ENCODE results near the gene FKBP9.
"Not testable (repeated sequence)": the region's sequence is repeated elsewhere in the genome, so short reads cannot be mapped to it uniquely, and the experiment has no call there.

The FKBP9 gene

DNA sequence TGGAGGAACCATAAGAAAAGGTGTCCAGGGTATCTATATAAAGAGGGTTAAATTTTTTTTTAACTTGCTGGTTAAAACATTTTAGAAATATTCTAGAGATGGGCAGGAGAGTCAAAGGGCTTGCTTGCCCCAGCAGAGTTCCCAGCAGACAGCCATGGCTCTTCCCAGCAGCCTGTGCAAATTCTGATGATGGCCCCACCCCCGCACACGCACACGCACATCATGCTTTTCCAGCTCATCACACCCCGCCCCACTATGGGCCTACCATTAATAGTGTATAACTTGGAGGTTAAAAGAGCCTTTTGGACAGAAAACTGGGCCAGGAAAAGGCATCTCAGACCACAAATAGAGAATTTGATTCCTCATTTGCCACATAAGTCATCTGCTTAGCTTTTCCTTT, 48.5 kb downstream of the FKBP9 start:
- not testable (repeated sequence) for DNase-seq

DNA sequence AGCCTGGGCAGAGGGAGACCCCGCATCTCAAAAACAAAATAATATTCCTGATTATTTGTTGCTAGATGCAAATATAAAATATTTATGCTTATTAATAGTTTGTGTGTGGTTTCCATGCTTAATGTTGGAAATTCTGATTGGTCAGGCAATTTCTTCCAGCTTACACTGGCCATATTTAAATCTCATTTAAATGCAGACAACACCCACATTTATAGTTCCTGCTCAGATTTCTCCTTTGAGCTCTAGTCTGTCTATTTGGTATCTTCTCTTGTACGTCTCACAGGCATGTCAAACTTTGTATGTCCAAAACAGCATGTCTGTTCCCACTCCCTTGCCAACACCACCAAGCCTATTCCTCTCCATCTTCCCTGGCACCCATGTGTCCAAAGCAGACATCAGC, 52.5 kb downstream of the FKBP9 start:
- DNase-seq: no peak

DNA sequence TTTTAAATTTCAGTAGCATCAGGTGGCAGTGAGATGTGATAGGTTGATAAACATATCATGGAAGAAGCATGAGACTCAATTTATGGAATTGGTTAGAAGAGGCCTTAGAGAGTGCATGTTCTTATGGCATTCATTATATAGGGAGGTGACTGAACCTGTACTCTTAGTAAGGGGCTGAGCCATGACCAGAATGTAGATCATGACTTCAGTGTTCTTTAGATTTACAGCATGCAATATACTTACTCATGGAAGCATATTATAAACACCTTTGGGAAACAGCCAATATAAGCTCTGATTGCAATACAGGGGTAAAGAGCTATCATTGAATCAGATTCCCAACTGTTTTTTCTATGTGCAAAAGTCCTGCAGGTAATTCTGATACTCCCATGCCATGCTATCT, 55.1 kb downstream of the FKBP9 start:
- no peak for DNase-seq

DNA sequence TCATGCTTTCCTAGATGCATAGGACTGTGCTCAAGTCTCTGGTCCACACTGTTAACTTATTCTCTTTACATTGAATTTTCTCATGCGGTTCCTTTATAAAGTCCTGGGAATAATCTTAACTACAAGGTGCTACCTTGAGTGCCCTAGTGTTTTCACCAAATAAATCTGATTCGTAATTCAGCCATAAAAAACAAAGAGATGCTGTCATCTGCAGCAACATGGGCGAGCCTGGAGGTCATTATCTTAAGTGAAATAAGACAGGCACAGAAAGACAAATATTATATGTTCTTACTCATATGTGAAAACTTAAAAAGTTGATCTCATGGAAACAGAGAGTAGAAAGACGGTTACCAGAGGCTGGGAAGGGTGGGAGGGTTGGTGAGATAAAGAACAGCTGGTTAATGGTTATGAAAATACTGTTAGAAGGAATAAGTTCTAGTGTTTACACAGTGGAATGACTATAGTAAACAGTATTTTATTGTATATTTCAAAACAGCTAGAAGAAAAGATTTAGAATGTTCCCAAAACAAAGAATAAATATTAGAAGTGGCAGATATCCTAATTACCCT, 67.0 kb downstream of the FKBP9 start:
- no peak for DNase-seq

DNA sequence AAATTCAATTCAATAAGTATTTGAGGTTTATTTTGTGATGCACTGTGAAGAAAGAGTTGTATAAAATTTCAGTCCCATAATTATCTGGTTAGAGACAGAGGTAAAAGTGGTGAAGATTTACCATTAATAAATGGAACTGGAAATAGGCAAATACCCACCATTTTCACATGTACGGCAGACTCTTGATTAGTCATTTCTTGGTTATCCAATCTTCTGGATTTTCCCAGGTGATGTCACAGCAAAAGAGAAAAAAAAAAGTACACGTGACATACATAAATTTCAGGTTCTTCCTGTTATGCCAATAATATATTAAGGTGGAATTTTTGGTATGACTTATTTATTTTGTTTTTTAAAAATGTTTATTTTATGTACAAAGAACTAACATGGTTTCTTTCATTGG, 78.5 kb downstream of the FKBP9 start:
- DNase-seq: no peak

DNA sequence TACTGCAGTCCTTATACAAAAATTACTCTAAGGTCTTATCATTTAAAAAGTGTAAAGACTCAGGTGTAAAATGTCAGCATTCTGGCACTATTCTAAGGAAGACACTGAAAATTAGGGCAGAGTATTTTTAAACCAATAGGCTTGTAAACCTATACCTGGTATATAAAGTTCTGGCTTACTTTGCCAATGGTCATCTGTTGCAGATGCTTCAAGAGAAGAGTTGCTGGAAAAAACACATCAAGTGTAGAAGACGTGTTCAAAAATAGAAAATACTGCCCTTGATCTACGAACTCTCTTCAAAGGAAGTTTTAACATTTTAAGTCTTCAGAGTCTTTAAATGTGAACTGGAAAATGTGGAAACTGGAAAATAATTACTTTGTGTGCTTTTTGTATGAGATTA, 81.4 kb downstream of the FKBP9 start:
- DNase-seq: no peak

DNA sequence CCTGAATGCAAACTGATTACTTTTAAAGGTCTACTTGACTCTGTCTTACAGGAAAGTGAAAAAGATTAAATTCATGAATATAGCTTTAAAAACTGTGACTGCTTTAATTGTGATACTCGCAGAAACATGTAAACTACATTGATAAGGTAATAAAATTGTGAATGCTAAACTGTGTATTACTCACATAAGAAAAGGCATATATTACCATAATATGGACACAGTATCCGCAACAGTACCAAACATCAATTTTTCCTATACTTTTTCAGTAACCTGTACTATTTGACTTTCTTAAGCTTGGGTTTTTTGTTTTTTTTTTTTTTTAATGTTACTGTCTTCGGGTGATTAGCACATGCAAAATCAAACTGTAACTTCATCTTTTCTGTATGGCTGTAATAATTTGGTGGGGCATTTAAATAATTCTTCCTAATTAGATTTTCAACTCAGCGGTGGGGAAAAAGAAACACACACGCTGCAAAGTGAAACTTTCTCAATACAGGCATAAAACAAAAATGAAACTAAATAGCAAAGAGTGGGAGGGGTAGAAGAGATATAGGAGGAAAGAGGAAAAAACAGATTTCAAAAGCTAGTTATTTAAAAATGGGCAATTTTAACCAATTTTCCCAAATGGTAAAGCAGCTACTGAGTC, 82.1 kb downstream of the FKBP9 start:
- DNase-seq: no peak

DNA sequence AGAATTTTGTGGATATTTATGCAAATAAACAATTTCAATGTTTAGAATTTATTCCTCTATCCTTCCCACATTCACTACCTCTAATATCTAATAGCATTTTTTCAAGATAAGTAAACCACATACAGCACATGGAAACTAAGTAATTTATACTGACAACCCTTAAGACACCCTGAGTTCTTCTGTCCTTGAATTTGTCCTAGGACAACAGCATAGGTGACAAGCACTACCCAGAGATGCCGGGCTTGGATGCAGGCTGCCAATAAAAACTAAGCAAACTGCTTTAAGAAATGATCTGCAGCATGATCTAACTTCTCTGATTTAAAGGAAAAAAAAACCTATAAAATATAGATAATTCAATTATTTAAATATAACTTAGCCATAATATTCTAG, 82.7 kb downstream of the FKBP9 start:
- no peak for DNase-seq

DNA sequence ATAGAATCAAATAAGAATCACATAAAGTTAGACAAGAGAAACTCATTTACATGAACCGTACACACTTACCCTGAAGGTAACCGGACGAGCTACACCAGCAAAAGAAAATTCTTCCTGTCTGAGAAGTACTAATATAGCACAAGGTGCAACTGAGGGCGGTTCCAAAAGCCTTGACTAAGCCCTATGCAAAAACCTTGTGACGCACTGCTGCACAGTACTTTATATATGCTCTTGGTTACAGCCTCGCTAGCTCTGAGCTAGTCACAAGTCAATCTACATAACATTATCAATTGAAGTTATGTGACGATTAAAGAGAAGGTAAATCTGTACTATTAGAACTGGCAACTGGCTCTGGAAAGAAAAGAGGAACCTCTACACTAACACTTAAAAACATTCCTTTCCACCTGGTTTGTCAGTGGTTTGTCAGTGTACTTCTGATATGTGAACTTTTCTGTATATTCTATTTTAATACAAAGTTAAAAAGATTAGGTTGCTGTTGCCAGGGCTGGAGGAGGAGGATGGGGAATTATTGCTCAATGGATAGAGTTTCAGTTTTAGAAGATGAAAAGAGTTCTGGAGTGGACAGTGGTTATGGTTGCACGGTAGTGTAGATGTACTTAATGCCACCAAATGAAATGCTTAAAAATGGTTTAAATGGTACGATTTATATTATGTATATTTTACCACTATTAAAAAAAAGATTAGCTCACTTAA, 83.7 kb downstream of the FKBP9 start:
- DNase-seq: no peak

DNA sequence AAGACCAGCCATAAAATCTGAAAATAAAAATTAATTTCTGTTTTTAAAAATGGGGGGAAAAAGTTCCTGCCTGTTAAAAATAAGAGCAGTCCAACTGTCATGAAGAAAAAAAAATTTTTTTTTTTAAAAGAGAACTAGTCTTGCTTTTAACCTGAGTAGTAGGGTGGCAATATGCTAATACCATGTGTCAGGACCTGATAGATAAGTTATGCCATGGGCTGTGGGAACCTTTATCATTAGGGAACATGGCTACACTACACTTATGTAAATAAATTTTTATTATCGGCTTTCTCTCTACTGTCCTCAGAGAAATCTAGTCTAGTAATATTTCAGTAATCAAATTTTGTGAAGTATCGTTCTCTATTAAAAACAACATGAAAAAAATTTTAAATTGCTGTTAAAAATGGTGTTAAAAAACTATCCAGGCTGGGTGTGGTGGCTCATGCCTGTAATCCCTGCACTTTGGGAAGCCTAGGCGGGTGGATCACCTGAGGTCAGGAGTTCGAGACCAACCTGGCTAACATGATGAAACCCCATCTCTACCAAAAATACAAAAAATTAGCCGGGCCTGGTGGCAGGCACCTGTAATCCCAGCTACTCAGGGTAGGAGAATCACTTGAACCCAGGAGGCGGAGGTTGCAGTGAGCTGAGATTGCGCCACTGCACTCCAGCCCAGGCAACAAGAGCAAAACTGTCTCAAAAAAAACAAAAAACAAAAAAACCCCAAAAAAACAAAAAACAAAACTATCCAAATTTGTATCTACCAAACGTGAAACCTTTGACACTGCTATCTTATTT, 84.6 kb downstream of the FKBP9 start:
- no peak for DNase-seq

DNA sequence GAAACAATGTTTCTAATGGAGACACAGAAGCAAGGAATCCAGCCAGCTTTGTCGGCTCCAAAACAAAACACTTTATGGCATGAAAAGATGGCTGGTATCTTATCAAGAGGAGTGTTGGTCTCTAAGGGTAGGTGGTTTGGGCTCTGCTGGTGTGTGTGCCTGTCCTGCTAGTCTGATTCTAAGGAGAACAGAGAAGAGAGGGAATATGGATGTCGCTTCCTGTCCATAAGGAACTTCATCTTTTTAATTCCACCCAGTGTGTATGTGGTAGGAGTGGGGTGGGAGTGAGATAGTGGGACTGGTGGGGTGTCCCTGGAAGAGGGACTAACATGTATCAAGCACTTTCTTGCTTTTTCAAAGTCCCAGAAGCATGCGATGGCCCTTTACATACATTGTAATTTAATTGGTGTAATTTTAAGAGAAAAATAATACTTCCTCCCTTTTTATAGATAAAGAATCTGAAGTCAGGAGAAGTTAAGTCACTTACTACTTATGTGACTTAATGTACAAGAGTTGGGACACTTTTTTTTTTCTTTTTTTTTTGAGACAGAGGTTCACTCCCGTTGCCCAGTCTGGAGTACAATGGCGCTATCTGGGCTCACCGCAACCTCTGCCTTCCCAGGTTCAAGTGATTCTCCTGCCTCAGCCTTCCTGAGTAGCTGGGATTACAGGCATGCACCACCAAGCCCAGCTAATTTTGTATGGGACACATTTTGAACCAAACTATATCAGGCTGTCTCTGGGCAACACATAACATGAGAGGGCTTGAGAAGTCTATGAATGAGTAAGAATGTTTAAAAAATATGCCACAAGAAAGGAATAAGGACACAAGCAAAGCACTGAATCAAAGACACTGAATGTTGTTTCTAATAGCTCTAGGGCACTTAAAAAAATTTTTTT, 86.5 kb downstream of the FKBP9 start:
- DNase-seq: no peak

DNA sequence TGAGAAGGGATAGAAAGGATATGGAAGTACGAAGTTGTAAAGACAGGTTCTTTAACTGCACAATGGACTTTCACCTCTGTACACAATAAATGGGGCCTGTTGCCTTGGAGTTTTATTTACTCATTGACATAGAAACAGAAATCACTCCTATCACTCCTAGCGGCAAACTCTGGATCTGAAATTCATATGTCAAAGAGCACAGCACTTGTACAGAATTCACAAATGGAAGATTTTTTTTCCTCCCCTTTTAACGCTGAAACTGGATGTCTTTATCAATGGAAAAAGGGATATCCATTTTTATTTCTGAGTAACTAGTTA, 87.1 kb downstream of the FKBP9 start:
- DNase-seq: no peak

DNA sequence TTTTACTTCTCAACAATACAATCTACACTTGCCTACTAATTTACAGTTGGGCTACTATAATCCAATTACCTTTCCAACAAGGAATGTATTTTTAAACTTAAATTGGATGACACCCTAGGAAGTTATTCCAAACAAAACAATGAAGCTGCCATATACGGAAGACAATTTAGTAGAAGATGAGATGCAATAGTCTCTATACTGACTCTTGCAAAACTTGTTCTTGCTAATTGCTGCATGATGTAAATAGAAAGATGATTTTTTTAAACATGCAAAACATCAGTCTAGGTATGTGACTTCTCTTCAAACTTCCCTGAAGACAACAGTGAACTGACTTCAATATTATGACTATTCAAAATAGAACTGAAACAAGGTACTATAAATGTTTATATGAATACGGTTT, 87.7 kb downstream of the FKBP9 start:
- no peak for DNase-seq

DNA sequence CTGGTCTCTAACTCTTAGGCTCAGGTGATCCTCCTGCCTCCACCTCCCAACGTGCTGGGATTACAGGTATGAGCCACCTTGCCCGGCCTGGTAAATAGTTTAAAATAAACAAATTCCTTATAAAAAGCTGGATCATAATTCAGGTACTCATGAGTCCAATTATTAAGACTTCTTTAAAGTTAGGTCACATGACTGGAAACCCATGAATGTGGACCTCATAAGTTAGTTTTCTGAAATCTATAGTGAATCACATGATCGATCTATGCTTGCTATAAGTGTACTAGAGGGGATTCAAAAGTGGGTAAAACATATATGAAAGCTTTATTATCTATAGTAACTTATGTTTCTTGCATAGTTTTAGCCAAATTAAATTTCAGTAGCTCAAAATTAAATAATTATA, 91.0 kb downstream of the FKBP9 start:
- DNase-seq: no peak

DNA sequence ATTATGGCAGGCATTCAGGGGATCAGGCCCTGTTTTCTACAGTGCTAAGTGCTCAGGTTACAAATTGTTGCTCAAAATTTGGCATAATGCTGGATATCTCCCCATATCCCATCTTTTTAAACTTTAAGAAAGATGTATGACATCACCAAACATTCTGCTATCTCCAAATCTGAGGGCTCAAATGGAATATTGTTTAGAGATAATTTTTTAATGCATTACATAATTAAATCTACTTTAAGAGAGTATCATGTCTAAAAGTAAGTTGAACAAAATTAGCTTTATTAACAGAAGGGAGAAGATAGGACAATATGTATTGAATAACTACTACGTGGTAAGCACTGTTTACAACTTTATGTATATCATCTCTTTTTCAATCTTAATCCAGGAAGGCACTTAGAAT, 91.5 kb downstream of the FKBP9 start:
- no peak for DNase-seq

DNA sequence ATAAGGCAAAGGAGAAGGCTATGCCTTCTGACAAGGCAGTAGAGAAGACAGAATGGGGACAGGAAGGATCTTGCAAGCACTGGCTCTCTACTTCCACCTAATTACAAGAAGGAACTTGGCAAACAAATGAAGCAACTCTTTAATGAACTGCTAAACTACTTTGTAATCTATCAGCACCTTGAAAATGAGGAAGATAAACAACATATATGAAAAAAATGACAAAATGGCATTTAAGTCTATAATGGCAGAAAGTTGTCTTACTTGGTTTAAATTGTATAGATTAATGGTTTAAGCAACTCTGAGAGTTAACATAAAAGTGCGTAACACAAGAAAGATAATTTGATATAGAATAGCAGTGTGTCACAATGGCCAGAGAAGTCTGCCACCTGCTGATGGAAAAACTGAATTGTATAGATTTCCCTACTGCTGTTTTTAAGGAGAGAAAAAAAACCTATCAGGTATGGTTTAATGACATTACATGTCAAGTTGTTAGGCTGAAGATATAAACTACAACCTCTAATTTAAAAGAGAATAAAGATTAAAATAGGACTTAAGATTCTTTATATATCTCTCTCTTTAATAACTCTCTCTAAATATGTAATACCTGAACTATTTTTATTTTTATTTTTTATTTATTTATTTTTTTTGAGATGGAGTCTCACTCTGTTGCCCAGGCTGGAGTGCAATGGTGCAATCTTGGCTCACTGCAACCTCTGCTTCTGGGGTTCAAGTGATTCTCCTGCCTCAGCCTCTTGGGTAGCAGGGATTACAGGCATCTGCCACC, 93.5 kb downstream of the FKBP9 start:
- DNase-seq: no peak

DNA sequence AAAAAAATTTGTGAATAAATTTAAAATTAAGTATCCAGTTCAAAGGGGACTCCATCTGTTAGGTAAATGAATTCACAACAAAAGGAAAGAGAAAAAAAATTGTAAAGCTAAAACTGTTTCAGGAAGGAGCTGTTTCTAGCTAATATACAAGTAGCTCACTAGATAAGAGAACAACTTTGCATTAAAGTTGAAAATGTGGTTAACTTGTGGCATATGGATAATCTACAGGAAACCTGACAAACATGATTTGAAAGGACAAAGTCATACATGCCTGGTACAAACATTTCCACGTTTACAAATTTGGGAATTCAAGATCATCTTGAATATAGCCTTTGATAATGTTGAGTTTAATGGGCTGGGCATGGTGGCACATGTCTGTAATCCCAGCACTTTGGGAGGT, 96.5 kb downstream of the FKBP9 start:
- DNase-seq: no peak

DNA sequence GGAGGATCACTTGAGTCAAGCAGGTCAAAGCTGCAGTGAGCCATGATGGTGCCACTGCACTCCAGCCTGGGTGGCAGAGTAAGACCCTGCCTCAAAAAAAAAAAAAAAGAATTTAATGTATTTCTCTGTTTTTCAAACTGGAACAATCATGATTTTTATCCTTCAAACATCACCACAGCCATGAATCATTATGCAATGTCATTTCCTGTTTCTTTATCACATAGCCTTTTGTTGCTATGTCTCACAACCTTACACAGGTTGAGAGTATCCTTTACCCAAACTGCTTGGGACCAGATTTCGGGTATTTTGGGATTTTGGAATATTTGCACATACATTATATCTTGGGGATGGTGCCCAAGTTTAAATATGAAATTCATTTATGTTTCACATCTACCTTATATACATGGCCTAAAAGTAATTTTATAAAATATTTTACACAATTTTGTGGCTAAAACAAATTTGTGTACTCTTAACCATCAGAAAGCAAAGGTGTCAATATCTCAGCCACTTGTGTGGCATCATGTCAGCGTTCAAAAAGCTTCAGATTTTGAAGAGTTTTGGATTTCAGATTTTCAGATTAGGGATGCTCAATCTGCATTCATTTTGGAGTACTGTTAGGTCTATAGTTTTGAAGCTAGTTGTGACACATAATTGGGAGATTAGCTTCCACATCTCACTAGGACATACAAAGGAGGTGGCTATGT, 97.2 kb downstream of the FKBP9 start:
- DNase-seq: no peak

DNA sequence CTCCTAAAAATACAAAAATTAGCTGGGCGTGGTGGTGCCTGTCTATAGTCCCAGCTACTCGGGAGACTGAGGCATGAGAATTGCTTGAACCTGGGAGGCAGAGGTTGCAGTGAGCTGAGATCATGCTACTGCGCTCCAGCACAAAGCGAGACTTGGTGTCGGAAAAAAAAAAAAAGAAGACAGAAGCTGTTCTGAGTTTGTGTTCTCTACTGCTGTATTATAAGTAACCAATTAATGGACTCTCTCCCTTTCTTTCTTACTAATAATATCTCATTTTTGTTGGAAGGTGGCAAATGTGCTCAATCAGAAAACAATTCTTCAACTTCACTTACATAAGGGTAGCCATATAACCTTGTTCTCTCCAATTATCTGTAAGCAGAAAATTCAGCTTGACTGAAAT, 97.9 kb downstream of the FKBP9 start:
- DNase-seq: no peak
